GM13976 (cell line): Measurements from ENCODE around the gene PLEKHJ1.

Source experiments
- DNase-seq: peaks from one replicate; pipeline ENCODE4 v3.0.0; 2012; ENCODE audit warnings: low spot score
- CTCF ChIP-seq: IDR thresholded peaks from 2 replicates; pipeline ENCODE4 v1.5.1; 2012; ENCODE audit warnings: borderline replicate concordance, mild to moderate bottlenecking; ENCODE audit not compliant: insufficient read depth; ENCODE audit errors: extremely low read depth, missing control alignments, control extremely low read depth
- in situ Hi-C: fragments of 300-500 bp; cut with MboI; formaldehyde crosslinking; loops from one replicate; pipeline ENCODE4 v1.12.0; 2022; ENCODE audit warnings: low sequenced_read_pairs, mixed read lengths, inconsistent platforms; ENCODE audit not compliant: unreplicated experiment

The PLEKHJ1 gene

GRCh38 chr19:2223959-2224358, 12.2 kb downstream of the PLEKHJ1 start:
- in situ Hi-C loops: no loop called here
- TF ChIP-seq CTCF: no peak
- no peak for DNase-seq

- in situ Hi-C loops: no loop called here
Observed at GRCh38 chr19:2223391-2223790, 12.7 kb downstream of the PLEKHJ1 start.

GRCh38 chr19:2221918-2222317, 14.2 kb downstream of the PLEKHJ1 start:
- in situ Hi-C loops: no loop called here

More at GRCh38 chr19:2223391-2223790, 12.7 kb downstream of the PLEKHJ1 start:
- DNase-seq: no peak
- no peak for TF ChIP-seq CTCF

GRCh38 chr19:2221250-2221831, 14.8 kb downstream of the PLEKHJ1 start:
- no peak for DNase-seq
- TF ChIP-seq CTCF: no peak
- in situ Hi-C loops: no loop called here

More at GRCh38 chr19:2221918-2222317, 14.2 kb downstream of the PLEKHJ1 start:
- no peak for DNase-seq
- TF ChIP-seq CTCF: no peak

- in situ Hi-C loops: no loop called here
- DNase-seq: no peak
- no peak for TF ChIP-seq CTCF
Observed at GRCh38 chr19:2219726-2220125, 16.4 kb downstream of the PLEKHJ1 start.

GRCh38 chr19:2217591-2217990, 18.5 kb downstream of the PLEKHJ1 start:
- DNase-seq: no peak
- no peak for TF ChIP-seq CTCF
- in situ Hi-C loops: no loop called here
